ENCODE measurements around the gene NPIPB2. TPM values are rescaled to one million over a fixed set of nuclear protein-coding genes. Genes with fewer than 3 reads are reported as not detected.

Gene NPIPB2
- total RNA-seq, 1 donor, result 4.7 TPM

DNA sequence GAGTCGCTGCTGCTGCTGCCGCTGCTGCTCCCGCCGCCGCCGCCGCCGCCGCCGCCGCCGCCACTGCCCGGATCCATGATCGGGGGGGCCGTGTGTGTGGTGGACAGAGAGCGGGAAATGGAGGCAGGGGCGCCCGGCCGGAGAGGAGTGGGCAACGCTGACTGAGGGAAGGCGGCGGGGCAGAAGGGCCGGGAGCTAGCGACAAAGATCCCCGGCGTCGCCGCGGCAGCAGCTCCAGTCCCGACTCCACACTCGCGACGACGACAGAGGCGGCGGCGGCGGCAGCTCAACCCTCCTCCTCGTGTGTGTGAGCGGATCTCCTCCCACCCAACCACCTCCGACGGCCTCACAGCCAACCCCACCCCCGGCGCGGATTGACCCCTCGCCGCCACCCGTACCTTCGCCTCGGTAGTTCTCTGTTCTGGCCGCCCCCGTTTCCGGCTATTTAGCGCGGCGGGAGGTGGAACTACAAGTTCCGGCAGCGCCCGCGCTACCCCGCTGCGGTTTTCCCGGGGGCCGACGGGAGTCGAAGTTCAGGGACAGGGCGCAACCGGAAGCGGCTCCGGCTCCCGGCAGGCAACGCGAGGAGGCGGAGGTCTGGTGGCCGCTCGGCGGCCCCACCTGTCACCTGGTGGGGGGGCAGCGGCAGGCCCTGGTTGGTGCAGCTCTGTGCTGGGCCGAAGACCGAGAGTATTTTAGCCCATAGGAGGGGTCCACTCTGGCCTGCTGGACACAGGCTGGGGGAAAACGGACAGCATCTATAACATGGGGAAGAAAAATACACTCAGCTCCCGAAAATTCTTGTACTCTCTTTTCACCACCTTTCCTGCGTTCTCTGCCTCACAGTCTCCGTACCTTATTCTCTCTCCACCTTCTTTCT lies 26.0 kb downstream of the NPIPB2 start, which contains the start of gene GSPT1:
Gene GSPT1 (minus strand): TSS at position 313 of the 880 bp plus-strand sequence. CDS start 236 bp downstream, at position 77.
- H3K27me3 ChIP-seq (ENCODE audit: insufficient read depth, low read length), result no peaks in the 10 kb centered on the region
- H3K9me3 ChIP-seq (ENCODE audit: low read depth, low read length), result no peaks in the 10 kb centered on the region
- H3K4me1 ChIP-seq (ENCODE audit: insufficient read depth, low read length), result peaks cover 33% of the 10 kb centered on the region
- peak within 1 kb of the TSS; percentile 98 for H3K4me2 ChIP-seq (ENCODE audit: insufficient read depth, low read length)
- H3K79me2 ChIP-seq (ENCODE audit: insufficient read depth, low read length), result peaks cover 45% of the 10 kb centered on the region
- H3K27ac ChIP-seq (ENCODE audit: low read depth, low read length), result peak within 1 kb of the TSS; percentile 77
- peaks cover 26% of the 10 kb centered on the region for H4K20me1 ChIP-seq (ENCODE audit: insufficient read depth, low read length)
- no peaks in the 10 kb centered on the region for H3K36me3 ChIP-seq (ENCODE audit: insufficient read depth, low read length)
- peak within 1 kb of the TSS; percentile 93 for H2AFZ ChIP-seq (ENCODE audit: low read length)
- H3K4me3 ChIP-seq (ENCODE audit: insufficient read depth, low read length), result peak within 1 kb of the TSS; percentile 93
- DNase-seq (ENCODE audit: insufficient read length, low spot score, missing footprints), result peak; percentile 98
- no peak for TF ChIP-seq CTCF (IDR thresholded peaks at IDR 0.05; ENCODE audit: extremely low read depth, low read depth, low read length)

GRCh38 chr16:11915114-11915643 lies 26.7 kb downstream of the NPIPB2 start:
- TF ChIP-seq CTCF (IDR thresholded peaks at IDR 0.05; ENCODE audit: extremely low read depth, low read depth, low read length), result no peak
- peak overlapping the region; percentile 98 for H3K4me2 ChIP-seq (ENCODE audit: insufficient read depth, low read length)
- no peaks in the 10 kb centered on the region for H3K36me3 ChIP-seq (ENCODE audit: insufficient read depth, low read length)
- H2AFZ ChIP-seq (ENCODE audit: low read length), result peak overlapping the region; percentile 93
- no peaks in the 10 kb centered on the region for H3K27me3 ChIP-seq (ENCODE audit: insufficient read depth, low read length)
- H3K27ac ChIP-seq (ENCODE audit: low read depth, low read length), result peak overlapping the region; percentile 77
- H3K79me2 ChIP-seq (ENCODE audit: insufficient read depth, low read length), result peaks cover 52% of the 10 kb centered on the region
- peak overlapping the region; percentile 93 for H3K4me3 ChIP-seq (ENCODE audit: insufficient read depth, low read length)
- H4K20me1 ChIP-seq (ENCODE audit: insufficient read depth, low read length), result peaks cover 33% of the 10 kb centered on the region
- no peaks in the 10 kb centered on the region for H3K9me3 ChIP-seq (ENCODE audit: low read depth, low read length)
- peaks cover 40% of the 10 kb centered on the region for H3K4me1 ChIP-seq (ENCODE audit: insufficient read depth, low read length)
- DNase-seq (ENCODE audit: insufficient read length, low spot score, missing footprints), result peak; percentile 93

- H3K4me1 ChIP-seq (ENCODE audit: insufficient read depth, low read length), result peaks cover 45% of the 10 kb centered on the region
- H3K4me3 ChIP-seq (ENCODE audit: insufficient read depth, low read length), result peak overlapping the region; percentile 93
- no peaks in the 10 kb centered on the region for H3K9me3 ChIP-seq (ENCODE audit: low read depth, low read length)
- H4K20me1 ChIP-seq (ENCODE audit: insufficient read depth, low read length), result peaks cover 41% of the 10 kb centered on the region
- no peak for TF ChIP-seq CTCF (IDR thresholded peaks at IDR 0.05; ENCODE audit: extremely low read depth, low read depth, low read length)
- no peaks in the 10 kb centered on the region for H3K27me3 ChIP-seq (ENCODE audit: insufficient read depth, low read length)
- peak overlapping the region; percentile 93 for H2AFZ ChIP-seq (ENCODE audit: low read length)
- peak; percentile 74 for DNase-seq (ENCODE audit: insufficient read length, low spot score, missing footprints)
- H3K27ac ChIP-seq (ENCODE audit: low read depth, low read length), result peak overlapping the region; percentile 77
- H3K79me2 ChIP-seq (ENCODE audit: insufficient read depth, low read length), result peaks cover 60% of the 10 kb centered on the region
- no peaks in the 10 kb centered on the region for H3K36me3 ChIP-seq (ENCODE audit: insufficient read depth, low read length)
- H3K4me2 ChIP-seq (ENCODE audit: insufficient read depth, low read length), result peak overlapping the region; percentile 98
Measured at GRCh38 chr16:11914210-11915113, 27.4 kb downstream of the NPIPB2 start.

Data from osteoblast (primary cell).